ENCODE results near the gene STXBP5L. TPM values are rescaled to one million over a fixed set of nuclear protein-coding genes. Genes with fewer than 3 reads are reported as not detected.

The STXBP5L gene
- polyA plus RNA-seq, result 5.6 and 13.7 TPM in 2 replicates

GRCh38 chr3:120908030-120908794 lies at the start of gene STXBP5L:
Gene STXBP5L (plus strand): TSS chr3:120908205. CDS start chr3:120909579, 1,374 bp downstream.

Other genes starting within 250 kb of the STXBP5L start
- not detected in 2 replicates for gene HGD, start 226.0 kb upstream of the STXBP5L start, polyA plus RNA-seq
- gene RABL3, start 165.7 kb upstream of the STXBP5L start, polyA plus RNA-seq, result 32.6 and 61.8 TPM in 2 replicates
- 8.8 and 9.1 TPM in 2 replicates for gene GTF2E1, start 165.5 kb upstream of the STXBP5L start, polyA plus RNA-seq